Measurements from ENCODE around the gene LRRC8E. TPM values are rescaled to one million over a fixed set of nuclear protein-coding genes. Genes with fewer than 3 reads are reported as not detected.
A peak's percentile ranks its signal among the peaks of the same experiment; 100 is the strongest.

LRRC8E gene
- total RNA-seq, 1 donor from 2014 or later = 0.08 TPM

GRCh38 chr19:7941895-7942596 lies 53.7 kb downstream of the LRRC8E start:
- no peak for DNase-seq (ENCODE audit: low spot score)
- H3K27me3 Mint-ChIP-seq (ENCODE audit: unreplicated experiment) = peaks cover 16% of the 10 kb centered on the region
- H3K4me1 Mint-ChIP-seq (ENCODE audit: unreplicated experiment) = no peaks in the 10 kb centered on the region
- H3K27ac Mint-ChIP-seq (ENCODE audit: unreplicated experiment) = no peak overlapping the region
- H3K9me3 Mint-ChIP-seq (ENCODE audit: unreplicated experiment) = no peaks in the 10 kb centered on the region
- H3K4me3 Mint-ChIP-seq (ENCODE audit: unreplicated experiment) = peak overlapping the region; percentile 9
- no peak for TF ChIP-seq CTCF (IDR thresholded peaks at IDR 0.05; ENCODE audit: unreplicated experiment)
- H3K36me3 Mint-ChIP-seq (ENCODE audit: low read depth, unreplicated experiment) = peaks cover 14% of the 10 kb centered on the region

GRCh38 chr19:7942981-7943443 lies 54.7 kb downstream of the LRRC8E start:
- H3K27me3 Mint-ChIP-seq (ENCODE audit: unreplicated experiment) = peaks cover 16% of the 10 kb centered on the region
- H3K9me3 Mint-ChIP-seq (ENCODE audit: unreplicated experiment) = no peaks in the 10 kb centered on the region
- H3K36me3 Mint-ChIP-seq (ENCODE audit: low read depth, unreplicated experiment) = peaks cover 14% of the 10 kb centered on the region
- H3K27ac Mint-ChIP-seq (ENCODE audit: unreplicated experiment) = peak overlapping the region; percentile 86
- H3K4me1 Mint-ChIP-seq (ENCODE audit: unreplicated experiment) = no peaks in the 10 kb centered on the region
- no peak for DNase-seq (ENCODE audit: low spot score)
- TF ChIP-seq CTCF (IDR thresholded peaks at IDR 0.05; ENCODE audit: unreplicated experiment) = no peak
- H3K4me3 Mint-ChIP-seq (ENCODE audit: unreplicated experiment) = peak overlapping the region; percentile 93

GRCh38 chr19:7943444-7944176 lies 55.3 kb downstream of the LRRC8E start, which contains the start of gene TIMM44:
Gene TIMM44 (minus strand): TSS chr19:7943666. CDS start chr19:7943651, 15 bp downstream.
- Mint-ChIP-seq H3K4me3 (ENCODE audit: unreplicated experiment) (peak within 1 kb of the TSS; percentile 93), H3K27ac (ENCODE audit: unreplicated experiment) (peak within 1 kb of the TSS; percentile 86), H3K27me3 (ENCODE audit: unreplicated experiment) (peaks cover 16% of the 10 kb centered on the region), H3K9me3 (ENCODE audit: unreplicated experiment) (no peaks in the 10 kb centered on the region), H3K36me3 (ENCODE audit: low read depth, unreplicated experiment) (peaks cover 13% of the 10 kb centered on the region), H3K4me1 (ENCODE audit: unreplicated experiment) (no peaks in the 10 kb centered on the region)
- TF ChIP-seq CTCF (IDR thresholded peaks at IDR 0.05; ENCODE audit: unreplicated experiment) = no peak
- peak; percentile 96 for DNase-seq (ENCODE audit: low spot score)

- Mint-ChIP-seq H3K4me3 (ENCODE audit: unreplicated experiment) (peak overlapping the region; percentile 93), H3K27me3 (ENCODE audit: unreplicated experiment) (peaks cover 16% of the 10 kb centered on the region), H3K4me1 (ENCODE audit: unreplicated experiment) (no peaks in the 10 kb centered on the region), H3K36me3 (ENCODE audit: low read depth, unreplicated experiment) (peaks cover 8% of the 10 kb centered on the region), H3K27ac (ENCODE audit: unreplicated experiment) (peak overlapping the region; percentile 86), H3K9me3 (ENCODE audit: unreplicated experiment) (no peaks in the 10 kb centered on the region)
- peak; percentile 84 for DNase-seq (ENCODE audit: low spot score)
- TF ChIP-seq CTCF (IDR thresholded peaks at IDR 0.05; ENCODE audit: unreplicated experiment) = peak; percentile 96
Observed at GRCh38 chr19:7944177-7944761, 56.0 kb downstream of the LRRC8E start.

Data from endothelial cell (in vitro differentiated cells).